Measurements from ENCODE around the gene UBASH3A.

UBASH3A gene

GRCh38 chr21:42451941-42452340, 48.2 kb downstream of the UBASH3A start:
- no peak for DNase-seq (ENCODE audit: low spot score)

GRCh38 chr21:42452401-42453223, 48.9 kb downstream of the UBASH3A start:
- no peak for DNase-seq (ENCODE audit: low spot score)

- DNase-seq (ENCODE audit: low spot score): no peak
Observed at GRCh38 chr21:42453224-42453985, 49.7 kb downstream of the UBASH3A start.

GRCh38 chr21:42453986-42454570, 50.4 kb downstream of the UBASH3A start:
- no peak for DNase-seq (ENCODE audit: low spot score)

GRCh38 chr21:42454786-42455185, 51.1 kb downstream of the UBASH3A start:
- DNase-seq (ENCODE audit: low spot score): no peak

- DNase-seq (ENCODE audit: low spot score): no peak
Observed at GRCh38 chr21:42455196-42455595, 51.5 kb downstream of the UBASH3A start.

- DNase-seq (ENCODE audit: low spot score): no peak
Observed at GRCh38 chr21:42455754-42456440, 52.2 kb downstream of the UBASH3A start.

- no peak for DNase-seq (ENCODE audit: low spot score)
Observed at GRCh38 chr21:42456457-42456856, 52.8 kb downstream of the UBASH3A start.

- DNase-seq (ENCODE audit: low spot score): no peak
Observed at GRCh38 chr21:42459082-42459460, 55.4 kb downstream of the UBASH3A start.

GRCh38 chr21:42459546-42460215, 56.0 kb downstream of the UBASH3A start:
- no peak for DNase-seq (ENCODE audit: low spot score)

- no peak for DNase-seq (ENCODE audit: low spot score)
Observed at GRCh38 chr21:42460391-42461184, 56.9 kb downstream of the UBASH3A start.

GRCh38 chr21:42461185-42461520, 57.5 kb downstream of the UBASH3A start:
- no peak for DNase-seq (ENCODE audit: low spot score)

GRCh38 chr21:42461881-42462877, 58.5 kb downstream of the UBASH3A start:
- DNase-seq (ENCODE audit: low spot score): no peak

GRCh38 chr21:42463861-42464515, 60.3 kb downstream of the UBASH3A start:
- DNase-seq (ENCODE audit: low spot score): no peak

GRCh38 chr21:42465008-42465802, 61.5 kb downstream of the UBASH3A start:
- no peak for DNase-seq (ENCODE audit: low spot score)

- no peak for DNase-seq (ENCODE audit: low spot score)
Observed at GRCh38 chr21:42465803-42466127, 62.1 kb downstream of the UBASH3A start.

GRCh38 chr21:42466700-42467099, 63.0 kb downstream of the UBASH3A start:
- no peak for DNase-seq (ENCODE audit: low spot score)

- peak; percentile 27 for DNase-seq (ENCODE audit: low spot score)
Observed at GRCh38 chr21:42467140-42467983, 63.7 kb downstream of the UBASH3A start.

Data from AG08396 (cell line).